GM21423 (cell line): ENCODE results near the gene EFCAB12.
"Not testable (repeated sequence)": the region's sequence is repeated elsewhere in the genome, so short reads cannot be mapped to it uniquely, and the experiment has no call there.

Source experiments
- ATAC-seq: cut with Tn5 transposase; IDR thresholded peaks from one replicate; pipeline ENCODE4 v1.9.1; 2021; ENCODE audit warnings: mild to moderate bottlenecking, moderate library complexity; ENCODE audit not compliant: unreplicated experiment

EFCAB12 gene

DNA sequence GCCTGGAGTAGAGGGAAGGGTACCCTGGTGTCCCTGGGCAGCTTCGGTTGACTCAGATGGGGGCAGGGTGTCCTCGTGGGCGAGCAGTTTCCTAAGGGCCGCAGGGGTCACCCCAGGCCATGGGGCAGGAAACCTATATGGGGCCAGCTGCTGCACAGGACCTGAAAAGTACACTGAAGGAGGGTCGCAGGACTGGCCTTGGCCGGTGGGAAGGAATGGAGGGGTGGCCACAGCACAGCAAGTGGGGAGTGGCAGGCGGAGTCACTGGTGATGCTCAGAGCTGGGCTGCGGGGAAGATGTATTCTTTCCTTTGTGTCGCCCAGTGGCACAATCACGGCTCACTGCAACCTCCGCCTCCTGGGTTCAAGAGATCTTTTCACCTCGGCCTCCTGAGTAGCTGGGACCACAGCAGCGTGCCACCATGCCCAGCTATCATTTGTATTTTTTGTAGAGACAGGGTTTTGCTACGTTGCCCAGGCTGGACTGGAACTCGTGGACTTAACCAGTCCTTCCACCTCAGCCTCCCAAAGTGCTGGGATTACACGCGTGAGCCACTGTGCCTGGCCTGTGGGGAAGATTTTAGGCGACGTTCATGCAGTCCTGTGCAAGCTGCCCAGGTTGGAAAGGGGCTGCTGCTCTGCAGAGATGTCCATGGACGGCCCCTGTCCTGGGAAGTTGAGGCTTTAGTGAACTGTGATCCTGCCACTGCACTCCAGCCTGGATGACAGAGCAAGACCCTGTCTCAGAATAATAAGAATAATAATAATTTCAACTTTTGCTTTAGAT lies 57.2 kb downstream of the EFCAB12 start:
- no peak for ATAC-seq

DNA sequence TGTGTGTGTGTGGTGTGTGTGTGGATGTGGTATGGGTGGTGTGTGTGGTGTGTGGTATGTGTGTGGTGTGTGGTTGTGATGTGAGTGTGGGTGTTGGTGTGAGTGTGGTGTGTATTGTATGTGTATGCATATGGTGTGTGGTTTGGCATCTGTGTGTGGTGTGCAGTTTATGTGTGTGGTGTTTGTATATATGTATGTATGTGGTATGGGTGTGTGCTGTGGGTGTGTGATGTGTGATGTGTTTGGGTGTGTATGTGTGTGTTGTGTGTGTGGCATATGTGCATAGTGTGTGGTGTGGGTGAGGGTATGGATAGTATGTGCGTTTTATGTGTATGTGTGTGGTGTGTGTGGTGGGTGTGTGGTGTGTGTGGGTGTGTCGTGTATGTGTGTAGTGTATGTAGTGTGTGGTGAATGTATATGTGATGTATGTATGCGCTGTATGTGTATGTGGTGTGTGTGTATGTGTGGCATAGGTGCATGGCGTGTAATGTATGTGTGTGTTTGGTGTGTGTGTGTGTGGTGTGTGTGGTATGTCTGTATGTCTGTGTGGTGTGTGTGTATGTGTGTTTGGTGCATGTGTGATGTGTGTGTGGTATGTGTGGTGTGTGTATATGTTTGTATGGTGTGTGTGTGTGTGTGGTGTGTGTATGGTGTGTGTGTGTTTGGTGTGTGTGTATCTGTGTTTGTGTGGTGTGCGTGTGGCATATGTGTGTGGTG lies 58.0 kb downstream of the EFCAB12 start:
- no peak for ATAC-seq

DNA sequence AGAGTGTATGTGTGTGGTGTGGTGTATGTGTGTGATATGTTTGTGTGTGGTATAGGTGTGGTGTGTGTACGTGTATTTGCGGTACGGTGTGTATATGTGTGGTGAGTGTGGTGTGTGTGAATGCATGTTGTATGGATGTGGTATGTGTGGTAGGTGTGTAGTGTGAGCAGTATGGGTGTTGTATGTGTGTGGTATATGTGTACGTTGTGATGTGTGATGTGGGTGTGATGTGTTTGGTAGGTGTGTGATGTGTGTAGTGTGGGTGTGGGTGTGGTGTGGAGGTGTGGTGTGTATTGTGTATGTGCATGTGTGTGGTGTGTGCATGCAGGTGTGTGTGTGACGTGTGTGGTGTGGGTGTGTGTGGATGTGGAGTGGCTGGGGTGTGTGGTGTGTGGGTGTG lies 58.7 kb downstream of the EFCAB12 start:
- no peak for ATAC-seq

DNA sequence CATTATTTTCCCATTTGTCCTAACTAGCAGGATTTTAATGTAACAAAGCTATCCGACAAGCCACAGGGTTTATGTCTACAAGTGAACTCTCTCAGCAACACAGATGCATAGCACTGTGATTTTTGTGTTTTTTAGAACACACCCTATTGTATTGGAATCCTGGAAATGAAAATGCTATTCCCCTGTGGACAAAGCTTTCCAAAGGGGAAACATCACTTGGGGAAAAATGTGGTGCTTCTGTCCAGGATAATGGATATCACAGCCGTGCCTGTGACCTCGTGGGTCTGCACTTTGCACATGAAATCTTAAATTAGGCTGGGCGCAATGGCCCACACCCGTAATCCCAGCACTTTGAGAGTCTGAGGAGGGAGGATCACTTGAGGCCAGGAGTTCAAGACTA lies 60.6 kb downstream of the EFCAB12 start:
- no peak for ATAC-seq

DNA sequence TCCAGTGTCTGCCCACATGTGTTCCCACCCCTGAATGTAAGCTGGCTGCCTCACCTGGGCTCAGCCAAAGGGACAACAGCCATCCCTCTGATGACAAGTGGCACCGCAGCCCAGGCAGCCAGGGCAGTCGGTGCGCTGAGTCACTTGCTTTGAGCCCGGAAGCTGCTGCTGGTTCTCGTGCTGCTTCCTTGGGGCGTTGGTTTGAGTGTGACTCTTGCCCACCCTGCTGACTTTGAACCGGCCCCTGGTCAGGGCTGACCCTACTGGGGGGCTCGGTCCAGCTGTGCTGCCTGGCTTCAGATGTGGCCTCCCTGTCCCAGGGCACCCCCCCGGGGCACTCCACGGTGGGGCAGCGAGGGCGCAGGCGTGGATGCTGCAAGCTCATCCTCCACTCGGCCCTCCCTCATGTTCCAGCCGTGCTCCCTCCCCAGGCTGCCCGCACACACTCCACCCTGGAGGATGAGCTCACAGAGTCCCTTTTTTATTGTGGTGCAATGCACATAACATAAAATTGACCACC lies 62.1 kb downstream of the EFCAB12 start:
- no peak for ATAC-seq

DNA sequence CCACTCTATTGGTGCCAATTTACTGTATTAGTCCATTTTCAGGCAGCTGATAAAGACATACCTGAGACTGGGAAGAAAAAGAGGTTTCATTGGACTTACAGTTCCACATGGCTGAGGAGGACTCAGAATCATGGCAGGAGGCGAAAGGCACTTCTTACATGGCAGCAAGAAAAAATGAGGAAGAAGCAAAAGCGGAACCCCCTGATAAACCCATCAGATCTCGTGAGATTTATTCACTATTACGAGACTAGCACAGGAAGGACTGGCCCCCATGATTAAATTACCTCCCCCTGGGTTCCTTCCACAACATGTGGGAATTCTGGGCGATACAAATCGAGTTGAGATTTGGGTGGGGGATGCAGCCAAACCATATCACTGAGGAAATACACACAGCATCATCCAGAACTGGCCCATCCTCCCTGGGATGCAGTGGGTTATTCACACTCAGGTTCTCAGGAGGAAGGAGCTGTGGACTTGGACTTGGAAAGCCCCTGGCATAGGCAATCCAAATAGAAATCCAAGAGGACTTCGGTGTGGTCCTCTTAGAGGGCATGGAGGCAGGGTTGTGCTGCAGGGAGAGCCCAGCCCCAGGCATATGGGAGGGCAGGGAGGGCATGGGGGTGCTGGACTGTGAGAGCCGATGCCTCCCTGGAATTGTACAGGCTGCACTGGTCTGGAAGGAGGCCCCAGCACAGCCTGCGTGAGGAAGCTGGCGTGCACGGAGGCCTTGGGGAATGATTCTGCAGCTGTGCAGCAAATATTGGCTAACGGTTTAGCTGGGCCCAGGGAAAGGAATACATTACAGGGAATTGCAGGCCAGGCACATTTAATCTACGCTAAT lies 62.9 kb downstream of the EFCAB12 start:
- no peak for ATAC-seq

DNA sequence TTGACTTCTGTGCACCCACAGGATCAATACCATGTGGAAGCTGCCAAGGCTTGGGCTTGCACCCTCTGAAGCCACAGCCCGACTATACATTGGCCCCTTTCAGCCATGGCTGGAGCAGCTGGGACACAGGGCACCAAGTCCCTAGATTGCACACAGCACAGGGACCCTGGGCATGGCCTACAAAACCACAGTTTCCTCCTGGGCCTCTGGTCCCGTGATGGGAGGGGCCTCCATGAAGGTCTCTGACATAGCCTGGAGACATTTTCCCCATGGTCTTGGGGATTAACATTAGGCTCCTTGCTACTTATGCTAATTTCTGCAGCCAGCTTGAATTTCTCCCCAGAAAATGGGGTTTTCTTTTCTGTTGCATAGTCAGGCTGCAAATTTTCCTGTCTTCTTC lies 63.6 kb downstream of the EFCAB12 start:
- not testable (repeated sequence) for ATAC-seq

DNA sequence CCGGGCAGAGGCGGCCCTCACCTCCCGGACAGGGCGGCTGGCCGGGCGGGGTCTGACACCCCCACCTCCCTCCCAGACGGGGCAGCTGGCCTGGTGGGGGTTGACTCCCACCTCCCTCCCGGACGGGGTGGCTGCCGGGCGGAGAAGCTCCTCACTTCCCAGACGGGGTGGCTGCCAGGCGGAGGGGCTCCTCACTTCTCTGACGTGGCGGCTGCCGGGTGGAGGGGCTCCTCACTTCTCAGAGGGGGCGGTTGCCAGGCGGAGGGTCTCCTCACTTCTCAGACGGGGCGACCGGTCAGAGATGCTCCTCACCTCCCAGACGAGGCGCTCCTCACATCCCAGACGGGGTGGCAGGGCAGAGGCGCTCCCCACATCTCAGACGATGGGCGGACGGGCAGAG lies 65.1 kb downstream of the EFCAB12 start:
- not testable (repeated sequence) for ATAC-seq

DNA sequence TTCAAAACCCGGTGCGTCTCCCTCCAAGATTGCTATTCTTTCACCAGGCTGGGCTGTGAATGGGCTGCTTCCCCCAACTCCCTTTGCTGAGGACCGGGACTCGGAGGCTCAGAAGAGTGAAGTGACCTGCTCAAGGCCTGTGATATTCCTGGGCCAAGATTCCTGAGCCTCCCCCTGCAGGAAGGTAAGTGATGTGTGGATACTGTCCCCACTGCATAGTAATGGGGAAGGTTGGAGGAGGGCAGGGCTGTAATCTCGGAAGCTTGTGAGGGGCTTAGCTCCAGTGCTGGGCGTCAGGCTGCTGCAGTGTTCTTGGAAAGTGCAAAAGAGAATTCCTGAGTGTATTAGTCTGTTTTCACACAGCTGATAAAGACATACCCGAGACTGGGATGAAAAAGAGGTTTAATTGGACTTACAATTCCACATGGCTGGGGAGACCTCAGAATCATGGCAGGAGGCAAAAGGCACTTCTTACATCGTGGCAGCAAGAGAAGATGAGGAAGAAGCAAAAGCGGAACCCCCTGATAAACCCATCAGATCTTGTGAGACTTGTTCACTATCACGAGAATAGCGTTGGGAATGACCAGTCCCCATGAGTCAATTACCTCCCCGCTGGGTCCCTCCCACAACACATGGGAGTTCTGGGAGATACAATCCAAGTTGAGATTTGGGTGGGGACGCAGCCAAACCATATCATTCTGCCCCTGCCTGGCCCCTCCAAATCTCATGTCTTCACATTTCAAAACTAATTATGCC lies 67.6 kb downstream of the EFCAB12 start:
- no peak for ATAC-seq

DNA sequence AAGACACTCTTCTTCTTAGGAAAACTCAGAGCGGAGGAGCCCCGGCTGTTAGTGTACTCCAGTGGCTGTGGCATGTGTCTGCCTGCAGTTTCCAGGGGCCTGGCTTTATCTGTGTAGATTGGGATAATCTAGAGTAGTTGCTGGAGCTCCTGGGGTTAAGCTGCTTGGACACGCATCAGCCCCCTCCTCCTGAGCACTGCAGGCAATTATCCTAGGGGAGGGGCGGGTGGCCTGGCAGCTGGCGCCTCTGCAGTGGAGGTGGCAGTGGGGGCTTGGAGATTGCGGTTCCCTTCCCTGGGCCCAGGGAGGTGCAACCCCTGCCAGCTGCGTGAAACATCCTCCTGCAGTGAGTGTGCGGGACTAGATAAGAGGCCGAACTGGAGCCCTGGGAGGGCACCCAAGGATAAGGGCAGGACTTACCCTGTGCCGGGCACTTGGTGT lies 68.2 kb downstream of the EFCAB12 start:
- ATAC-seq: no peak

DNA sequence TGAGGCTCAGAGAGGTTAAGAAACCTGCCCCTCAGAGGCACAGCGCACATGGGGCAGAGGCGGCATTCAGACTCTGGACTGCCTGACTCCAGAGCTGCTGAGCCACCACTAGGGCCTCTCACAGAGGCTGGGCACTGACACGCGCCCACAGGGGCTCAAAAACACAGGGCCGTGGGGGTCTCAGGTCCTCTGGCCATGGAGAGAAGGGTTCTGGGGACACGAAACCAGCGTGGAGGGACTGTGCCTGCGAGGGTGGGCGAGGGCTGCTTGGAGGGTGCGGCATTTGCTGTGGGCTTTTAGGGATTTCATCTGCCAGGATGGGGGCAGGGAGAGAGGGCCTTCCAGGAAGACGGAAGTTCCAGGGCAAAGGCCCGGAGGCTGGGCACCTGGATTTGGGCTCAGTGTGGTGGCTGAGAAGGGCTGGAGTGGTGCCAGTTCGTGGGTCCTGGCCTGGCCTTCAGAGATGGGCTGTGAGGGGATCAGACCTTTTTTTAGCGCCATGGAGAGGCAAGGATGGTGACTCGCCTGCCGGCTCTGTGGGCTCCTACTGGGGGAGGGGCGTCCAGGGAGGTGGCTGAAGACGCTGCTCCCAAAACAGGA lies 69.6 kb downstream of the EFCAB12 start:
- no peak for ATAC-seq

DNA sequence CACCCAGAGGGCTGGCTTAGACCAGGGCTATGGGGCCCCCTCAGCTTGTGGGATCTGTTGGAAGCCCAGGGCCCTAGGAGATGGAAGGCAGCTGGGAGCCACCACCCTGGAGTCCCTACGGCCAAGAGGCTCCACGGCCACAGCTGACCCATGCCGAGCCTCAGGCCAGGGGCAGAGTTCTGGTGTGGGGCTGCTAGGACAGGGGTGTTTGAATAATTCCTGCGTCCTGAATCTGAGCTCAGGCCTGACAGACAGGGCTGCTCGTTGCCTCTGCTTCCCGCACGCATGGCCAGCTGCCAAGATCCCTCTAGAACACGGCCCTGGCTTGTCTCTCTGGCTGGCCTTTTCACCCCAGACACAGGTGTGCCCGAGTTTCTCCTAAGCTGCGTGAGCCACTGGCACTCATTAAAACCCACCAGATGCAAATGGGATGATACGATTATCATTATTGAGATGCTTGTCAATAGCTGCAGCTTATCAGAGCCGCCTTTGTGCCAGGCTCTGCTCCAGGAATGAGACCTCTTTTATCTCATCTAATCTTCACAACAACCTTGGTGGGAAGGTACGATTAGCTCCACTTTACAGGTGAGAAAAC lies 70.2 kb downstream of the EFCAB12 start:
- ATAC-seq: no peak

DNA sequence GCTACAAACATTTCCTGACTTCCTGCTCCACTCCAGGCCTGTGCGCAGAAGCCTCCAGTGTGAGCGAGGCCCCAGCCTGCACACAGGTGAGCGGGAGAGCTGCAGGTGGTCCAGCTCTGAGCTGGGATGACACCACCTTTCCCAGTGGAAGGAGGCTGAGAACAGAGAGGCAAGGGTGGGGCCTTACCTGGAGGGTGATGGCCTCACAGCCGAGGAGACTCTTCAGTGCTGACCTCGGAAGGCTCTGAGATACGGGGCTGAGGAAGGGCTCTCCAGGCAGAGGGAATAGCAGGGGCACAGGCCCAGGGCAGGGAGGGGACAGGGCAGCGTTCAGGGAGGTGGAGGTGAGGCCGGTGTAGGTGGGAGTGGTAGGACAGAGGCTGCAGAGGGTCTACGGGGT lies 70.8 kb downstream of the EFCAB12 start:
- no peak for ATAC-seq

DNA sequence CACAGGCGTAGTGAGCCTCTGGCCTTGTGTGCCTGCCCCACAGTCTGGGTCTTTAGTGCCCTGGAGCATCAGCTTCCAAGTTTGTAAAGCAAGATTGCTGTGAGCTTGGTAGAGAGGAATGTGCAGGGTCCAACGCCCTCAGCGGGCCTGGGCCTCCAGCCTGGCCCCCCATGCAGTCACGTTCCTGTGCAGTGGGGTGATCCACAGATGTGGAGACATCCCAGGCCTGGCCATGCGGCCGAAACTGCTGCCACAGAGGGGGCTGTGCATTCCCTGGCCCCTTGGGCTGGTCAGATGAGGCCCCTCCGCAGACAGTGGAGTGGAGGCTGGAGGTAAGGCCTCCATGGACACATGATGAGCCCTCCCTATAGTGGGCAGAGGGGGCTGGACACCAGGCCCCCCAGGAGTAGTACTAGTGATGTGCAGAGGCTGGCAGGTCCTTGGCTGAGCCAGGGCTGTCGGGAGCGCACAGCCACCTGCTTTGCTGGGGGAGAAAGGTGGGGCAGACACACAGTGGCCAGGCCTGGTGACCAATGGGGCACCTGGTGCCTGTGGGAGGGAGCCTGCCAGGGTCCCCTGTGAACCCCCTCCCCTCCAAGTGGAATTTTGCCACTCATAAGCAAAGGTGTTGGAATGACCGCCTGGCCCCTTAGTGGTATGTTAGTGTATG lies 71.5 kb downstream of the EFCAB12 start:
- no peak for ATAC-seq

DNA sequence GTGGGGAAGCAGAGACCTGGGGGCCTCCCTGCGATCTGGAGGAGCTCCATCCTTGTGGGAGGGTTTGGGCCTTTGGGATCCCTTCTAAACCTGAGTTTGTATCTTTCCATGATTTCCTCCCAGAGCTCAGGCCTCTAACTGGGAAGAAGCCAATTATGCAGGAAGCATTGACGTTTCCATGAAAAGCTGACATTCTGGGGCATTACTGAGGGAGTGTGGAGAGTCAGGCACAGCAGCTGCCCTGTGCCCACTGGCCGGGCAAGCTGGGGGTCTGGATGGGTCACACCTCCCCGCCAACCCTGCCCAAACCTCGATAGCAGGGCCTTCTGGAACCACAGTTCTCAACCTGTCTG lies 74.9 kb downstream of the EFCAB12 start:
- no peak for ATAC-seq

DNA sequence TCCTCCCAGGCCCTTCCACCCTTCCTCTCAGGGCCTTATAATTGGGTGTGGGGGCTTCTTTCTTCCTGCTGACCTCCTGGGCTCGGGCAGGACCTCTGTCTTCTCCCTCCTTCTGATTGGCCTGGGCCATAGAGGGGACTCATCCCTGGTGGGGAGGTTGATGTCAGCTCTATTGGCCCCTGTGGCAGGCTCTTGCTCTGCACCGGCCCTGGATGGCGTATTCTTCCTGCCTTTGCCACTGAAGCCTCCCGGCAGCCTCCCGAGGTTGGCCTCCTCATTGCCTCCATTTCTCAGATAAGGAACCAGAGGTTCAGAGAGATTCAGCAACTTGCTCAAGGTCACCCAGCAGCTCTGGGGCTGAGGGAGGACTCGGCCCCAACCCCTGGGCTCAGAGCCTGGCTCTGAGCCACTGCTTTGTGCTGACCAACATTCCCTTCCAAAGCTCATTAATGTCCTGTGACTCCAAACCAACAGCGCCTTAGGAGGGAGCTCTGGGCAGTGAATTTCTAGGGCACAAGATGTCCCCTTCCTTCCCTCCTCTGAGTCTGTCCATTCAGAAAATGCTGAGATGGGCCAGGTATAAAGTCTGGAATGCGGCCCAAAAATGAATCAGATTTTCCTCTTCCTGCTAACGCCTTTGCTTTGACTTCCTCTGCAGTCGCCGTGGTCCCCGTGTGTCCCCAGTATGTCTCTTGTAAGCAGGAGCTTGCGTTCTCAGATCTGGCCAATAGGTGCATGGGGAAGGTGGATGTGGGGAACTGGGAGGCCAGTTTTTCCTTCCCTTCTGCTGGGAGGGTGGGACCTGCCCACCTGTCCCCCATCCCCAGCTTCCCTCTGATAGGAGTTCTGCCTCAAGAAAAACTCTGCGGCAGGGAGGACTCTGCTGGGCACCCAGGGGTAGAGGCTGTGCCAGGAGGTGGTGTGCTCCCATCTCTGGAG lies 75.5 kb downstream of the EFCAB12 start:
- ATAC-seq: no peak

DNA sequence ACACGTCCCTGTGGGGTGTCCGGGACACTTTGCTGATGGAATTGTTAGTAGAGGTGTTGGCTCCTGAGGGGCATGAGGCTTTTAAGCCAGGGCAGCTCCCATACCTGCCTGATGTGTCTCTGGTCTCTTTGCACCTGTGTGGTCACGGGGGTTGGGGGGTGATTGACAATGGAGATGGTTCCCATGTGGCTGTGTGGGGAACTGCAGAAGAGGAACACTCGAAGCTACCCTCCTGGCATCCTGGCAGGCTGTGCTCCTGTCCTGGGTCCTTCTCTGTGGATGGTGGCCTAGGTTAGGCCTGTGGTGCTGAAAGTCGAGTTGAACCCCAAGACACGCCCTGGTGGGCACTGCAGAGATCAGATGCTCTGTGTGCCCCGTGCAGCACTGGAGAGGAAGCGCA lies 76.4 kb downstream of the EFCAB12 start:
- no peak for ATAC-seq
